ENCODE data around the gene OXA1L.
"Not testable (repeated sequence)": the region's sequence is repeated elsewhere in the genome, so short reads cannot be mapped to it uniquely, and the experiment has no call there.

OXA1L gene

DNA sequence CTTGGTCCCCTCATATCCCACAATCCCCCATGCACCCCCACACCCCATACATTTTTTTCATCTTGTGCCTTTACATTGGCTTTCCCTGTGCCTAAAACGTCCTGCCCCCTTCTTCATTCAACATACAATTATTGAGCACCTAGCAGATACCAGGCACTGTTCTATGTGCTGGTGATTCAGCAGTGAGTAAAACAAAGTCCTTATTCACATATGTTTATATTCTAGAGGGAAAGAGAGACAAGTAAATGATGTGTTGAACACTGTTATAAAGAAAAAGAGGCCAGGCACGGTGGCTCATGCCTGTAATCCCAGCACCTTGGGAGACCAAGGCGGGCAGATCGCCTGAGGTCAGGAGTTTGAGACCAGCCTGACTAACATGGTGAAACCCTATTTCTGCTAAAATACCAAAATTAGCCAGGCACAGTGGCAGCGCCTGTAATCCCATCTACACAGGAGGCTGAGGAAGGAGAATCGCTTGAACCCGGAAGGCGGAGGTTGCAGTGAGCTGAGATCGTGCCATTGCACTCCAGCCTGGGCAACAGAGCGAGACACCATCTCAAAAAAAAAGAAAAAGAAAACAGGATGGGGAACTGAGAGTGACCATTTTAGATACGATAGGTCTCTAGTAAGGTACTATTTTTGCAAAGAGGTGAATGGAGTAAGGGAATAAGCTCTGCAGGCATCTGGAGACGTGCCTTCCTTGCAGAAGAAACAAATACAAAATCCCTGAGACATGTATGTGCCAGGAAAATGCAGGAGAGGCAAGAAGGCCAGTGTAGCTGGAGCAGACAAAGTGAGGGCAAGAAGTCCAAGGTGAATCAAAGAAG is 36.6 kb downstream of the OXA1L start:
- no peak for DNase-seq

DNA sequence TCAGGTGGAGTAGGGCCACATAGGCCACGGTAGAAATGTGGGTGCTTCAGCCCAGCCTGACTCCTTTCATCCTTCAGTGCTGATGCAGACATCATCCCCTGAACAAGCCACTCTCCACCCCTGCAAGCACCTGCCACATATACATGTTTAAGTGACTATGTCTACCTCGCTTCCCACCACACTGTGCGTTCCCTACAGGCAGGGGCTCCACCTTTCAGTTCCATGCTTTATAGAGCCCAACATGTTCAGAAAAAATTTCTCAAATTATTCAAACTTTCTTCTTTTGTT is 37.1 kb downstream of the OXA1L start:
- no peak for DNase-seq

DNA sequence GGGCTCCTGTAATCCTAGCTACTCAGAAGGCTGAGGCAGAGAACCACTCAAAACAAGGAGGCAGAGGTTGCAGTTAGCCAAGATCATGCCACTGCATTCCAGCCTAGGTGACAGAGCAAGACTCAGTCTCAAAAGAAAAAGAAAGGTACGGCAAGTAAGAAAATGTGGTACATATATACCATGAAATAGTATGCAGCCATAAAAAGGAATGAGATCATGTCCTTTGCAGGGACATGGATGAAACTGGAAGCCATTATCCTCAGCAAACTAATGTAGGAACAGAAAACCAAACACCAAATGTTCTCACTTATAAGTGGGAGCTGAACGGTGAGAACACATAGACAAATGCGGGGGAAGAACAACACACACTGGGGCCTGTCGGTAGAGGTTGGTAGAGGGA is 38.7 kb downstream of the OXA1L start:
- DNase-seq: not testable (repeated sequence)

DNA sequence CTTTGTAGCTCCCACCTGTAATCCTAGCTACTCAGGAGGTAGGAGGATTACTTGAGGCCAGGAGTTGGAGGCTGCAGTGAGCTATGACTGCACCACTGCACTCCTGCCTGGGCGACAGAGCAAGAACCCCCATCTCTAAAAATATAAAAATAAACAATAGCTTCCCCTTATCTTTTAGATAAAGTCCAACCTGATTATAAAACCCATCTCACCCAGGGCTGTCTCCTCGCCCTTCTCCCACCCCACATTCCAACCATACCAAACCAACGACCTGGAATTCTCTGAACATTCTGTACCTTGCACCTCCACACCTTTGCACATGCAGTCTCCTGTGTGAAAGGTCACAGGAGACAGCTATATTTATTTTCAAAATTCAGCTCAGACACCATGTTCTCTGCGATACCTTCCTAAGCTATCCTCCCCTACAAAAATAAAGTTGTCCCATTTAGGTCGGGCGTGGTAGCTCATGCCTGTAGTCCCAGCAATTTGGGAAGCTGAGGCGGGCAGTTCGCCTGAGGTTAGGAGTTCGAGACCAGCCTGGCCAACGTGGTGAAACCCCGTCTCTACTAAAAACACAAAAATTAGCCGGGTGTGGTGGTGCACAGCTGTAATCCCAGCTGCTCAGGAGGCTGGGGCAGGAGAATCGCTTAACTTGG is 41.1 kb downstream of the OXA1L start:
- DNase-seq: no peak

DNA sequence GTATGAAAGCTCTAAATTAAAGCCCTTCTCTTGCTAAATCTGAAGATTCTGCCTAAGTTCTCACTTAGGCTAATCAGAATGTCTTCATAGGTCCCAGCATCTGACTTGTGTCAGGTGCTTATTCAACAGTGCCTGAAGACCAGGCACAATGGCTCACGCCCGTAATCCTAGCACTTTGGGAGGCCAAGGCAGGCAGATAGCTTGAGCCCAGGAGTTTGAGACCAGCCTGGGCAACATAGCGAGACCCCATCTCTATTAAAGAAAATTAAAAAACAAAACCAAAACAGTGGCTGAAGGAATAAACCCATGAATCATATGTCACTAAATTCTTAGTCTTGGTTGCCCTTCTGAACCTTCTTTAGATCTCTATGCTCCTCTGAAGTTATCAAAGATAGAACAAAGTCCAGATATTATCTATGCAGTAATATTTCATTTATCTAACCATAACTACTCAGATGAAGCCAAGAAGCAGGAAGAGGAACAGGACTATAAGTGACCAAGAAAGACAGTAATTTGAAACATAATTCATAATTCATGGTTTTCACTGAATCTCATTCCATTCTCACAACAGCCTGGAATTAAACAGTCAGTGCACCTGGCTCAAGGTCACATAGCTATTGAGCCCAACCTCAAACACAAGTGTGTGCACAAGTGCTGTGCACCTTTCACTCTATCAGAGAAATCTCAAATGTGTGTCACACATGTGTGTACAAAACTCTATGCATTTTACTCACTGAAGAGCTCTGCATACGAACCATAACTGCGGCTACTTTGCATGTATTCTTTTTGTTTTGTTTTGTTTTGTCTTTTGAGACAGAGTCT is 42.1 kb downstream of the OXA1L start:
- DNase-seq: no peak

DNA sequence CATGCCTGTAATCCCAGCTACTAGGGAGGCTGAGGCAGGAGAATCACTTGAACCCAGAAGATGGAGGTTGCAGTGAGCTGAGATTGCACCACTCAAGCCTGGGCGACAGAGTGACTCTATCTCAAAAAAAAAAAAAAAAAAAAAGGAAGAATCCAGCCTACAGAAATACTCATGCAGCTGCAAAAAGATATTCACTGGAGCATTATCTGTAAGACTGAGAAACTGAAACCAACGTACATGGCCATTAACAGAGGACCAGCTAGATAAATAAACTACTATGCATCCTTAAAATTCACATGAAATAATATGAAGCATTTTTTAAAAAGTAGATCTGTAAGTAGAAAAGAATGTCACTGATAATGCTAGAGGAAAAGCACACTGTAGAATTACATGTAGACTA is 45.2 kb downstream of the OXA1L start:
- DNase-seq: no peak

DNA sequence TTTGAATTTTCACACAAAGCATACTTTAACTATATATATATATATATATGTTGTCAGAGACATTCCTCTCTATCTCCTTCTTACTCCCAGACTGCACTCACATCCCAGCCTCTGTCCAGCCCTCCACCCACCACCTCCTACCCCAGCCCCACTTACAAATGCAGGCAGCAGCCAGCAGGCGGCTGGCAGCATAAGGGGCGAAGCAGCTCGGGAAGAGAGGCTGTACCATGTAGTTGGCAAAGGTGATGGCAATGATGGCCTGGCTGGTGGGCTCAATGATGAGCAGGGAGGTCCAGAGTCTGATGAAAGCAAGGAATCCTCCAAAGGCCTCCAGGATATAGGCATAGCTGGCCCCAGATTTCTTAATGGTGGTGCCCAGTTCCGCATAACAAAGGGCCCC is 46.3 kb downstream of the OXA1L start:
- DNase-seq: no peak

DNA sequence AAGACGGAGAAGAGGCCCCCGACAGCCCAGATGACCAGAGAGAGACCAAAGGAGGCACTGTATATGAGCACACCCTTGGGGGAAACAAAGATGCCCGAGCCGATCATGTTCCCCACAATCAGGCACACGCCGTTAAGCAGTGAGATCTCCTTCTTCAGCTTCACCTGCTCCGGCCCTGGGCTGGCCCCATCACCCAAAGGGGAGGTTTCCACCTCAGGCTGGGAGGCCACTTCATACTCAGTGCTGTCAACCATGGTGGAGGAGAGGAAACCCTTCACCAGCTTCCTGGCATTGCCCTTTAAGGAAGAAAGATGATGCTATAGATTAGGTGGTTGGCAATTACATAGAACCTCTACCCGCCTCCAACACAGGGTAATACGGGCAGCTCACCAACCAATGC is 46.7 kb downstream of the OXA1L start:
- DNase-seq: no peak

DNA sequence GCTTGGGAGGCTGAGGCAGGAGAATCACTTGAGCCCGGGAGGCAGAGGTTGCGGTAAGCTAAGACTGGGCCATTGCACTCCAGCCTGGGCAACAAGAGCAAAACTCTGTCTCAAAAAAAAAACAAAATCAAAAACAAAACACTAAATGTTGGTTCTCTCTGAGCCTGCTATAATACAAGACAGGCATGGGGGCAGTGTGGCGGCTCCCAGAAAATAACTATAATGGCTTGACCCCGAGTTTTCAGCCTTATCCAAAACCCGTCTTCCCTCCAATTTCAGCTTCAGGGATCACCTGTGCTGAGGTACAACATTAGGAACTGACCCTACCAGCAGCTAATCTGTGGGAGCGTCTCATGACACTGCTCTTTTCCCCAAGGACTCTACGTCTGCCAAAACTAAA is 47.9 kb downstream of the OXA1L start:
- DNase-seq: no peak

DNA sequence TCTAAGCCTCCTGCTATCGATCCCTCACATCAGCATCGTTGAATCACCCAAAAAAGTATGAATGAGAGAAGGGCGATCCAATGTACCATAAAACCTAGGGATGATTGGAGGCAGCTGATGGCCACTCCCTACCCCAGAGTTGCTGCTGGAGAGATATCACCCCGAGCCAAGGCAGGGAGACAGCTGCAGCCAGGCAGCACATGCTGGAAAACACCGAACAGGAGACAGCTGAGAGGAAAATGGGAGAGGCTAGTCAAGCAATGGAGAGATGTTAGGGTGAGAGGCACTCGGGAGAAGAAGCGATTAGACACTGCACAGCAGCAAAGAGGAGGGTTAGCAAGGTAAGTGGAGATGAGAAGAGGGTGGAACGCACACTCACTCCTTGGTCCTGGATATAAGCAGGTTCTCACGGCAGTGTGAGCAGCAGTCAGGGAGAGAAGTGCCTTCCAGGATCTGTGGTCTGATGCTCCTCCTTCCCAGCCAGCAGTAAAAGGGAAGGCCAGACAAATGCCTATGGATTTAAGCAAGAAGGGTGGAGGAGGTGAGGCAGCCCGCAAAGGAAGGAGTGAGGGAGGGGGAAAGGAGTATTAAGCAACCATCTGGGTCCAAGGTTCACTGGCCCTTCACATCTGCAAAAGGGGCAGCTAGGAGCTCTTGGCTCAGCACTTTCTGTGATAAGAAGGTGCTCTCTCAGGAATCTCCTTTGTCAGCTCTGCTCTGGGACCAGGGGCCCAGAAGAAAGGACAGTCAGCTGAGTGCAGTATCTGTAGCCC is 48.6 kb downstream of the OXA1L start, which contains the start of gene SLC7A7:
Gene SLC7A7 (minus strand): TSS at position 495 of the 773 bp plus-strand sequence. CDS start 2,037 bp downstream, outside the sequence.
- no peak for DNase-seq

DNA sequence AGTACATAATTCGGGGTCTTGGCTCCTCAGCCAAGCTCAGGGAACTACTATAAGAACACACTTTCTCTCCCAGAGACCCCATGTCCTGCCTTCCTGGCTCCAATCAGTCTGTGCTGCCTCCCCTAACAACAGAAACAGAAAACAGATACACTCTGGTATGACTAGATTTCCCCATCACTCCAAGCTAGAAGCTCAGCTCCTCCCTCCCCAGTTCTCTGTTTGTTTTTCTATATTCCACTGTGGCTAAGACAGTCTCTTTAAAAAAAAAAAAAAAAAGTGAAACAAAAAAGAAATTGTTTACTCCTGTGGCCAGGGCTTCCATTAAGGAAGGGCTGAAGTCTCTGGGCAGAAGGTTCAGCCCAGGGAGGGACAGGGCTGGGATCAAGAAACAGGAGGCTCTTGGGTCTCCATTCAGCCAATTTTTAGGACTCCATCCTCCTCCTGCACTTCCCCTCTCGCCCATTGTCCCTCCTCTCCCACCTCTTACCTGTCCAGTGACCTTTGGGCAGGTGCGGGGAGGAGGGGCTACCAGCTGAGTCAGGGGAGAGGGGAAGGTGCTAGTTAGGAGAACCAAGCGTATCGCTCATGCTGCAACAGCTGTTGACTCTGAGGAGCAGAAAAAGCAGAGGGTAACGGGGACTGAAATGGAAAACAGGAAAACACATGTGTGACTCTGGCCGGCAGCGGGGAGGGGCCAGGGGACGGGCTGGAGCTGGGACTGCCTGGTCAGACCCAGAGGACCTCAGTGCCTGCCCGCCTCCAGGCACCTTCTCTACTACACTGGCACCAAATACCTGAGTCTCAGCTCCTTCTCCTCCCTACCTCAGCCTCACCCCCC is 52.9 kb downstream of the OXA1L start:
- DNase-seq: no peak

DNA sequence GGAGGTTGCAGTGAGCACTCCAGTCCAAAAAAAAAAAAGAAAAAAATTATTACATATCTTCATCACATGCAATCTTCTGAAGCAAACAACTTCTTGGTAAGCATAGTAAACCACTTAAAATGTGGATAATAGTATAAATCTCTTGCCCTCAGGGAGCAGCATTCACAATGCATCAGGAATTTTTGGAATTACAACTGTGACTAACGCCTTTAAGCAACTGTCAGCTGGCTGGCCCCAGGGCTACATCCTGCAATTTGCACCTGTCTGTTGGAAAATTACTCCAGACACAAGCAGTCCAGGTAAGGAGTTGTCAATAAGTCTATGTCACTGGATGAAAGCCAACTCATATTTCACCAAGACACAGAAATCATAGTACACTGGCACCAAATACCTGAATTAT is 54.2 kb downstream of the OXA1L start:
- DNase-seq: no peak

DNA sequence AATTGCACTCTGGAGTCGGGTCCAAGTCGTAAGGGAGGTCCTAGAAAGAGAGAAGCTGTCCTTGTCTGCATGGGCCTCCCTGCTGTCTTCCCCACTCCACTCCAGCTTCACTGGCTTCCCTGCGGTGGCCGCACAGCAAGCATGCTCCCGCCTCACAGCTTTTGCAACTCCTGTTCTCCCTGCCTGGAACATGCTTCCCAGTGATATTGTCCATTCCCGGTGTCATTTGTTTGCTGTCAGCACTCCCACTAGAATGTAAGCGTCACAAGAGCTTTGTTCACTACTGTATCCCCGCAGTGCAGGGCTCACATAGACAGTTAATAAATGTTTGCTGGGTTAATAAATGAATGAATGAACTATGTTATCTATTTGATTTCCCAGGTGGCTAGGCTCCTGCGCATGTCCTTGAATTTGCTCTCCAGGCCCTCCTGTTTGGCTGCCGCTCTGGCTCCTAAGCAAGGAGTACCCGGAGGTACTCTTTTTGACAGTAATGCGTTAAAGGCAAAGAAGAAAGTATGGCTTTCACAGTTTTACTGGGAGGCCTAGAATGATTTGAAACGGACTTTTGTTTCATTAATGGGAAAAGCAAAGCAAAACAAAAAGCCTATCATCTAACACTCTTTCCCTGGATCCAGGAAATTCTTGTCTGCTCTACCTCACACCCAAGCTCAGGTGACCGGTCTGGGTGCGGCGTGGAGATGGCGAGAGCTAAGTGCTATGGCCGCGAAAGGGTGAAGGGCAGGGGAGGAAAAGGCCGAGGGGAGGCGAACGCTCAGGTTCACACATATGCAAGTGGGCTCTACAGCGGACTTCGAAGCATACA is 54.9 kb downstream of the OXA1L start:
- DNase-seq: no peak

DNA sequence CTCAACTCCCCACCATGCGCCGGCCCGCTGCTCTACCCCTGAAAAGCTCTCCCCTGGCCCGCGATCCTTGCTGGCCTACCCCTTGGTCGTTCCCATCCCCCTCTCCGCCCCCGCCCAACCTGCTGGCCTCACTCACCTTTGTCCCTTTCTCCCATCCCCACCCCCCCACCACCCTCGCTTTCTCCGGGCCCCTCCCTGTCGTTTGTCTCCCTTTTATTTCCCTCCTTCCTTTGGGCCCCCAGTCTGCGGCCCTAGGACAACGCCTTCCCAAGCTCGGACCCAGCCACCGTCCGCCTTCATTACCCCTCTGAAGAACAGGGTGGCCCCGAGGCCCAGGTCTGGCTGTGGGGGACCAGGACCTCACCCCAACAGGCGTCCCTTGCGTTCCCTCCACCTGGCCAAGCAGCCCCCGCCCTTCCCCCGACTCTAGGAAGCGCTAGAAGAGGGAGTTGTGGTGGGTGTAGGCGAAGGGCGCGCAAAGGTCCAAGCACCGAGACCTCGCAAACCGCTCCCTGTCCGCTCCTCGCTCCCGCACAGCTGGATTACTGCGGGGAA is 55.6 kb downstream of the OXA1L start:
- no peak for DNase-seq
